ENCODE data around the gene GGA3.

DNA sequence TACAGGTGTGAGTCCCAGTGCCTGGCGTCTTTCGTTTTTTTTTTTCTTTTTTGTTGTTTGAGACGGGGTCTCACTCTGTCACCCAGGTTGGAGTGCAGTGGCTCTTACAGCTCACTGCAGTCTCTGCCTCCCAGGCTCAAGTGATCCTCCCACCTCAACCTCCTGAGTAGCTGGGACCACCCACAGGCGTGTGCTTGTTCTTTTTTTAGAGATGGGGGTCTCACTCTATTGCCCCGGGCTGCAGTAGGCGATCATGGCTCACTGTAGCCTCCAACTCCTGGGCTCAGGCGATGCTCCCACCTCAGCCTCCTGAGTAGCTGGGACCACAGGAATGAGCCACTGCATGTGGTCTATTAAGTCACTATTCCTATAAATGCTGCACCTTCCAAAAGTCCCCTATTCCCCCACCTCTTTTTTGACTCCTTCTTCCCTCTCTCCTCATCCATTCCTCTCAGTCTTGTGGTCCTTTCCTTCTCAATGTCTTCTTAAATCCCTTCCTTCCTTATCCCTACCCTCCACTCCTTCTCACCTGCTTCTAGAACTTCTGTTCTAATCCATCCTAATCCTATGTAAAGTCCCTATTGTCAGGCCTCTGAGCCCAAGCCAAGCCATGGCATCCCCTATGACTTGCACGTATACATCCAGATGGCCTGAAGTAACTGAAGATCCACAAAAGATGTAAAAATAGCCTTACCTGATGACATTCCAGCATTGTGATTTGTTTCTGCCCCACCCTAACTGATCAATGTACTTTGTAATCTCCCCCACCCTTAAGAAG is 9.2 kb downstream of the GGA3 start:
- TF ChIP-seq, protein P1, sequence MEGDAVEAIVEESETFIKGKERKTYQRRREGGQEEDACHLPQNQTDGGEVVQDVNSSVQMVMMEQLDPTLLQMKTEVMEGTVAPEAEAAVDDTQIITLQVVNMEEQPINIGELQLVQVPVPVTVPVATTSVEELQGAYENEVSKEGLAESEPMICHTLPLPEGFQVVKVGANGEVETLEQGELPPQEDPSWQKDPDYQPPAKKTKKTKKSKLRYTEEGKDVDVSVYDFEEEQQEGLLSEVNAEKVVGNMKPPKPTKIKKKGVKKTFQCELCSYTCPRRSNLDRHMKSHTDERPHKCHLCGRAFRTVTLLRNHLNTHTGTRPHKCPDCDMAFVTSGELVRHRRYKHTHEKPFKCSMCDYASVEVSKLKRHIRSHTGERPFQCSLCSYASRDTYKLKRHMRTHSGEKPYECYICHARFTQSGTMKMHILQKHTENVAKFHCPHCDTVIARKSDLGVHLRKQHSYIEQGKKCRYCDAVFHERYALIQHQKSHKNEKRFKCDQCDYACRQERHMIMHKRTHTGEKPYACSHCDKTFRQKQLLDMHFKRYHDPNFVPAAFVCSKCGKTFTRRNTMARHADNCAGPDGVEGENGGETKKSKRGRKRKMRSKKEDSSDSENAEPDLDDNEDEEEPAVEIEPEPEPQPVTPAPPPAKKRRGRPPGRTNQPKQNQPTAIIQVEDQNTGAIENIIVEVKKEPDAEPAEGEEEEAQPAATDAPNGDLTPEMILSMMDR (IDR thresholded peaks at IDR 0.05; ENCODE audit: low read depth, low read length, missing input control): no peak
- TF ChIP-seq TAF1 (conservative IDR thresholded peaks at IDR 0.05) (no peak), HNF4A (conservative IDR thresholded peaks at IDR 0.05) (no peak), ATF3 (IDR thresholded peaks at IDR 0.05) (no peak), FOXA1 (IDR thresholded peaks at IDR 0.05) (no peak), REST (IDR thresholded peaks at IDR 0.05) (no peak)
- TF ChIP-seq, protein P2, sequence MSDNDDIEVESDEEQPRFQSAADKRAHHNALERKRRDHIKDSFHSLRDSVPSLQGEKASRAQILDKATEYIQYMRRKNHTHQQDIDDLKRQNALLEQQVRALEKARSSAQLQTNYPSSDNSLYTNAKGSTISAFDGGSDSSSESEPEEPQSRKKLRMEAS (IDR thresholded peaks at IDR 0.05): no peak

Measured in liver (tissue), 3 donors.